ENCODE data around the gene MAP2K6. TPM values are rescaled to one million over a fixed set of nuclear protein-coding genes. Genes with fewer than 3 reads are reported as not detected.

The MAP2K6 gene
- total RNA-seq, 2 experiments from 2014 or later = 2.7 to 3.4 TPM

- ATAC-seq (no peak), DNase-seq (no peak)
- ChIA-PET POLR2A (no interaction called here), CTCF (interaction anchor here (1.0 kb wide), 1 partner anchor 13 kb away, joined by 4 read pairs; no protein-coding TSS in a partner anchor)
- H3K4me3 Mint-ChIP-seq = no peak overlapping the region
- H3K9me3 Mint-ChIP-seq (ENCODE audit: low read depth) = no peaks in the 10 kb centered on the region
- peaks cover 10% of the 10 kb centered on the region for H3K4me1 Mint-ChIP-seq
- no peak overlapping the region for H3K27ac Mint-ChIP-seq
- intact Hi-C loops (cut with DNase I, micrococcal nuclease) = no loop called here
- H3K36me3 Mint-ChIP-seq (ENCODE audit: low read depth) = peaks cover 6% of the 10 kb centered on the region
- no peaks in the 10 kb centered on the region for H3K27me3 Mint-ChIP-seq
These were observed 125.4 kb downstream of the MAP2K6 start for GRCh38 chr17:69539781-69540319.

GRCh38 chr17:69540356-69540755 is 125.9 kb downstream of the MAP2K6 start:
- no peak for ATAC-seq
- H3K9me3 Mint-ChIP-seq (ENCODE audit: low read depth) = no peaks in the 10 kb centered on the region
- CTCF ChIA-PET = no interaction called here

GRCh38 chr17:69547230-69547629 is 132.7 kb downstream of the MAP2K6 start:
- no peak overlapping the region for H3K27ac Mint-ChIP-seq
- H3K4me3 Mint-ChIP-seq = no peak overlapping the region
- H3K27me3 Mint-ChIP-seq = no peaks in the 10 kb centered on the region
- intact Hi-C loops (cut with DNase I, micrococcal nuclease) = no loop called here
- H3K4me1 Mint-ChIP-seq = no peaks in the 10 kb centered on the region
- CTCF ChIA-PET = interaction anchor here (0.7 to 1.0 kb wide), 2 partner anchors 11 to 425 kb away, joined by 3 read pairs; no protein-coding TSS in a partner anchor
- POLR2A ChIA-PET = no interaction called here
- H3K9me3 Mint-ChIP-seq (ENCODE audit: low read depth) = peaks cover 2% of the 10 kb centered on the region
- DNase-seq = no peak
- H3K36me3 Mint-ChIP-seq (ENCODE audit: low read depth) = peaks cover 5% of the 10 kb centered on the region
- ATAC-seq = no peak

More at GRCh38 chr17:69540356-69540755, 125.9 kb downstream of the MAP2K6 start:
- no peak for DNase-seq
- peaks cover 6% of the 10 kb centered on the region for H3K36me3 Mint-ChIP-seq (ENCODE audit: low read depth)
- POLR2A ChIA-PET = no interaction called here
- intact Hi-C loops (cut with DNase I, micrococcal nuclease) = no loop called here
- H3K27ac Mint-ChIP-seq = no peak overlapping the region
- peaks cover 10% of the 10 kb centered on the region for H3K4me1 Mint-ChIP-seq
- H3K4me3 Mint-ChIP-seq = no peak overlapping the region
- no peaks in the 10 kb centered on the region for H3K27me3 Mint-ChIP-seq

- Mint-ChIP-seq H3K4me3 (no peak overlapping the region), H3K36me3 (ENCODE audit: low read depth) (peaks cover 7% of the 10 kb centered on the region), H3K27me3 (no peaks in the 10 kb centered on the region), H3K4me1 (no peaks in the 10 kb centered on the region), H3K9me3 (ENCODE audit: low read depth) (peaks cover 2% of the 10 kb centered on the region), H3K27ac (no peak overlapping the region)
- intact Hi-C loops (cut with DNase I, micrococcal nuclease) = no loop called here
- ATAC-seq (no peak), DNase-seq (no peak)
- CTCF ChIA-PET = no interaction called here
- POLR2A ChIA-PET = no interaction called here
These were observed 133.4 kb downstream of the MAP2K6 start for GRCh38 chr17:69547947-69548346.

- Mint-ChIP-seq H3K27me3 (no peaks in the 10 kb centered on the region), H3K27ac (no peak overlapping the region), H3K9me3 (ENCODE audit: low read depth) (peaks cover 2% of the 10 kb centered on the region), H3K36me3 (ENCODE audit: low read depth) (peaks cover 7% of the 10 kb centered on the region), H3K4me1 (no peaks in the 10 kb centered on the region), H3K4me3 (no peak overlapping the region)
- intact Hi-C loops (cut with DNase I, micrococcal nuclease) = no loop called here
- ATAC-seq (peak; percentile 36), DNase-seq (no peak)
- CTCF ChIA-PET = interaction anchor here (0.9 kb wide), 1 partner anchor 161 kb away, joined by 3 read pairs; no protein-coding TSS in a partner anchor
- POLR2A ChIA-PET = no interaction called here
These were observed 136.9 kb downstream of the MAP2K6 start for GRCh38 chr17:69551212-69552010.

GRCh38 chr17:69552986-69553667 is 138.6 kb downstream of the MAP2K6 start:
- H3K9me3 Mint-ChIP-seq (ENCODE audit: low read depth) = peaks cover 2% of the 10 kb centered on the region
- no peak overlapping the region for H3K27ac Mint-ChIP-seq
- no peak for ATAC-seq
- H3K27me3 Mint-ChIP-seq = no peaks in the 10 kb centered on the region
- DNase-seq = no peak
- H3K4me1 Mint-ChIP-seq = no peaks in the 10 kb centered on the region
- POLR2A ChIA-PET = no interaction called here
- CTCF ChIA-PET = no interaction called here
- peaks cover 7% of the 10 kb centered on the region for H3K36me3 Mint-ChIP-seq (ENCODE audit: low read depth)
- intact Hi-C loops (cut with DNase I, micrococcal nuclease) = no loop called here
- no peak overlapping the region for H3K4me3 Mint-ChIP-seq

GRCh38 chr17:69555056-69555455 is 140.6 kb downstream of the MAP2K6 start:
- peaks cover 7% of the 10 kb centered on the region for H3K36me3 Mint-ChIP-seq (ENCODE audit: low read depth)
- ChIA-PET POLR2A (no interaction called here), CTCF (no interaction called here)
- intact Hi-C loops (cut with DNase I, micrococcal nuclease) = no loop called here
- H3K4me3 Mint-ChIP-seq = no peak overlapping the region
- no peaks in the 10 kb centered on the region for H3K27me3 Mint-ChIP-seq
- ATAC-seq (no peak), DNase-seq (no peak)
- no peak overlapping the region for H3K27ac Mint-ChIP-seq
- H3K4me1 Mint-ChIP-seq = no peaks in the 10 kb centered on the region
- peaks cover 2% of the 10 kb centered on the region for H3K9me3 Mint-ChIP-seq (ENCODE audit: low read depth)

- H3K36me3 Mint-ChIP-seq (ENCODE audit: low read depth) = peaks cover 2% of the 10 kb centered on the region
- intact Hi-C loops (cut with DNase I, micrococcal nuclease) = no loop called here
- ATAC-seq = no peak
- H3K4me1 Mint-ChIP-seq = no peaks in the 10 kb centered on the region
- no peaks in the 10 kb centered on the region for H3K27me3 Mint-ChIP-seq
- CTCF ChIA-PET = interaction anchor here (0.9 to 1.3 kb wide), 2 partner anchors 11 to 211 kb away, joined by 3 to 5 read pairs; no protein-coding TSS in a partner anchor
- no peak overlapping the region for H3K27ac Mint-ChIP-seq
- H3K4me3 Mint-ChIP-seq = no peak overlapping the region
- no peaks in the 10 kb centered on the region for H3K9me3 Mint-ChIP-seq (ENCODE audit: low read depth)
- POLR2A ChIA-PET = no interaction called here
- no peak for DNase-seq
These were observed 142.8 kb downstream of the MAP2K6 start for GRCh38 chr17:69557339-69557738.

- Mint-ChIP-seq H3K36me3 (ENCODE audit: low read depth) (no peaks in the 10 kb centered on the region), H3K9me3 (ENCODE audit: low read depth) (no peaks in the 10 kb centered on the region), H3K4me3 (no peak overlapping the region), H3K4me1 (no peaks in the 10 kb centered on the region), H3K27ac (no peak overlapping the region), H3K27me3 (no peaks in the 10 kb centered on the region)
- DNase-seq (no peak), ATAC-seq (no peak)
- CTCF ChIA-PET = interaction anchor here (0.7 to 0.8 kb wide), 3 partner anchors 10 to 17 kb away, joined by 3 read pairs; no protein-coding TSS in a partner anchor
- intact Hi-C loops (cut with DNase I, micrococcal nuclease) = no loop called here
- POLR2A ChIA-PET = no interaction called here
These were observed 144.3 kb downstream of the MAP2K6 start for GRCh38 chr17:69558796-69559195.

- no peak for ATAC-seq
- Mint-ChIP-seq H3K4me3 (no peak overlapping the region), H3K36me3 (ENCODE audit: low read depth) (no peaks in the 10 kb centered on the region), H3K27me3 (no peaks in the 10 kb centered on the region), H3K9me3 (ENCODE audit: low read depth) (no peaks in the 10 kb centered on the region), H3K27ac (no peak overlapping the region), H3K4me1 (no peaks in the 10 kb centered on the region)
- CTCF ChIA-PET = interaction anchor here (1.0 to 1.3 kb wide), 2 partner anchors 9 to 11 kb away, joined by 3 to 5 read pairs; no protein-coding TSS in a partner anchor
- POLR2A ChIA-PET = no interaction called here
- DNase-seq = no peak
- intact Hi-C loops (cut with DNase I, micrococcal nuclease) = no loop called here
These were observed 146.5 kb downstream of the MAP2K6 start for GRCh38 chr17:69560987-69561441.

GRCh38 chr17:69561462-69561861 is 147.0 kb downstream of the MAP2K6 start:
- Mint-ChIP-seq H3K4me1 (no peaks in the 10 kb centered on the region), H3K4me3 (no peak overlapping the region), H3K36me3 (ENCODE audit: low read depth) (no peaks in the 10 kb centered on the region), H3K27me3 (no peaks in the 10 kb centered on the region), H3K9me3 (ENCODE audit: low read depth) (no peaks in the 10 kb centered on the region), H3K27ac (no peak overlapping the region)
- CTCF ChIA-PET = interaction anchor here (0.8 to 1.3 kb wide), 3 partner anchors 9 to 261 kb away, joined by 3 to 5 read pairs (median 3); no protein-coding TSS in a partner anchor
- DNase-seq = no peak
- intact Hi-C loops (cut with DNase I, micrococcal nuclease) = no loop called here
- no peak for ATAC-seq
- POLR2A ChIA-PET = no interaction called here

Data from activated CD4-positive, alpha-beta T cell treated with anti-CD3 and anti-CD28 coated beads for 36 hours (primary cell).